ENCODE measurements around the gene DHX32.

GRCh38 chr10:125815764-125816163 is 65.3 kb downstream of the DHX32 start:
- TF ChIP-seq EZH2 (IDR thresholded peaks at IDR 0.05) (no peak), CTCF (IDR thresholded peaks at IDR 0.05) (no peak), EZH2phosphoT487 (IDR thresholded peaks at IDR 0.05) (no peak)
